Esophagus squamous epithelium (tissue), 4 donors: Measurements from ENCODE around the gene DBP.

Source experiments
- POLR2A ChIP-seq, 4 donors: fragments of 450-650 bp; IDR thresholded peaks; one replicate each; pipeline ENCODE4 v1.6.1; 2017; ENCODE audit warnings: antibody characterized with exemption in 4 of 4, mild to moderate bottlenecking in 4 of 4, moderate library complexity in 3 of 4
- TF ChIP-seq, protein P1 (sequence below), 6 experiments: fragments of 450-650 bp in 4 of 6; fragments of 200-600 bp in 2 of 6; sonication (generic) in 2 of 6; IDR thresholded peaks; one replicate each; pipeline ENCODE4 v1.5.1; 2016 to 2019; ENCODE audit warnings: antibody characterized with exemption in 6 of 6, mild to moderate bottlenecking in 4 of 6, moderate library complexity in 4 of 6

DNA sequence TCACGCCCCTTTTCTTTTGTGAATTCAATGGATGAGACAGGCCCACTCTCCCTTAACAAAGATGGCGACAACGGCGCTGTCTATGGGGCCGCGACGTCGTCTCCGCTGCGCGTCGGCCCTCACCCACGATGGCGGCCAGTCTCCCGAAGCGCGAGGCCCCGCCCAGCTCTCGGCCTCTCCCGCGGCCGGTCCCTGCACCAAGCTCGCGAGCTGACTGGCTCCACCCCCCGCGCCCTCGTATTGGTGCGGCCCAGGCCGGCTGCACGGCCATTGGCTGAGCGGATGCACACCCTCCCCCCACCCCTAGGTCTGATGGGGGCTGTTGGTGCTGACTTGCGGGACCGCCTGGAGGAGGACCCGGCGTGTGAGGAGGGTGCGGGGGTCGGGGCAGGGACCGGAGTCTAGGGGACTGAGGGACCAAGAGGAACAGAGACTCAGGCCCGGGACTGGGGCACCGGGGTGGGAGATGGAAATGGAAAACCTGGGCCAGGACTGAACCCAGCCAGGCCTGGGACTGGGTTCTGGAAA is 13.0 kb downstream of the DBP start:
- TF ChIP-seq, protein P1, sequence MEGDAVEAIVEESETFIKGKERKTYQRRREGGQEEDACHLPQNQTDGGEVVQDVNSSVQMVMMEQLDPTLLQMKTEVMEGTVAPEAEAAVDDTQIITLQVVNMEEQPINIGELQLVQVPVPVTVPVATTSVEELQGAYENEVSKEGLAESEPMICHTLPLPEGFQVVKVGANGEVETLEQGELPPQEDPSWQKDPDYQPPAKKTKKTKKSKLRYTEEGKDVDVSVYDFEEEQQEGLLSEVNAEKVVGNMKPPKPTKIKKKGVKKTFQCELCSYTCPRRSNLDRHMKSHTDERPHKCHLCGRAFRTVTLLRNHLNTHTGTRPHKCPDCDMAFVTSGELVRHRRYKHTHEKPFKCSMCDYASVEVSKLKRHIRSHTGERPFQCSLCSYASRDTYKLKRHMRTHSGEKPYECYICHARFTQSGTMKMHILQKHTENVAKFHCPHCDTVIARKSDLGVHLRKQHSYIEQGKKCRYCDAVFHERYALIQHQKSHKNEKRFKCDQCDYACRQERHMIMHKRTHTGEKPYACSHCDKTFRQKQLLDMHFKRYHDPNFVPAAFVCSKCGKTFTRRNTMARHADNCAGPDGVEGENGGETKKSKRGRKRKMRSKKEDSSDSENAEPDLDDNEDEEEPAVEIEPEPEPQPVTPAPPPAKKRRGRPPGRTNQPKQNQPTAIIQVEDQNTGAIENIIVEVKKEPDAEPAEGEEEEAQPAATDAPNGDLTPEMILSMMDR (IDR thresholded peaks at IDR 0.05) = peak in 1 of 6 experiments; percentile 20
- no peak for TF ChIP-seq POLR2A (IDR thresholded peaks at IDR 0.05)
